Prostate gland (tissue), 2 donors: ENCODE data around the gene DCAF7. TPM values are rescaled to one million over a fixed set of nuclear protein-coding genes. Genes with fewer than 3 reads are reported as not detected.

Source experiments
- DNase-seq: peaks from one replicate; pipeline ENCODE4 v3.0.0-alpha.2; 2019; ENCODE audit warnings: low spot score
- H3K27ac ChIP-seq, 2 donors: fragments of 200-600 bp; sonication (generic); 2 replicates each; pipeline ENCODE4 v1.5.1; 2017 to 2019
- H3K27me3 ChIP-seq: fragments of 200-600 bp; sonication (generic); replicated peaks from 2 replicates; pipeline ENCODE4 v1.5.1; 2019; ENCODE audit not compliant: insufficient read depth
- H3K36me3 ChIP-seq, 2 donors: fragments of 200-600 bp; sonication (generic); 1 replicate in 1 of 2; 2 replicates in 1 of 2; pipeline versions ENCODE4 v1.5.1 to v1.8.1; 2017 to 2019
- H3K4me1 ChIP-seq: fragments of 200-600 bp; sonication (generic); replicated peaks from 2 replicates; pipeline ENCODE4 v1.5.1; 2019
- H3K4me3 ChIP-seq, 2 donors: fragments of 200-600 bp; sonication (generic); 2 replicates each; pipeline ENCODE4 v1.5.1; 2017 to 2019
- H3K9me3 ChIP-seq: fragments of 200-600 bp; sonication (generic); 2 replicates; pipeline ENCODE4 v1.5.1; 2017
- CTCF ChIP-seq, 4 experiments: fragments of 200-600 bp in 2 of 4; fragments of 450-650 bp in 2 of 4; sonication (generic) in 2 of 4; IDR thresholded peaks; 1 replicate in 3 of 4; 2 replicates in 1 of 4; pipeline ENCODE4 v1.5.1; 2016 to 2019; ENCODE audit warnings: antibody characterized with exemption in 4 of 4, mild to moderate bottlenecking in 2 of 4, moderate library complexity in 2 of 4
- POLR2A ChIP-seq: fragments of 450-650 bp; IDR thresholded peaks from one replicate; pipeline ENCODE4 v1.6.1; 2016; ENCODE audit warnings: antibody characterized with exemption, mild to moderate bottlenecking
- POLR2AphosphoS5 ChIP-seq: sonication (generic); formaldehyde crosslinking; IDR thresholded peaks from one replicate; pipeline ENCODE4 v1.6.1; 2017; ENCODE audit warnings: antibody characterized with exemption
- WGBS: methylation state at CpG from one replicate; pipeline ENCODE4 v1.1.5; 2018; 5-methylcytosine and 5-hydroxymethylcytosine counted together
- intact Hi-C: fragments of 100-400 bp; cut with DNase I; formaldehyde crosslinking; loops from one replicate; pipeline ENCODE4 v1.14.2; 2022
- total RNA-seq, 2 donors: library from RNA; depleted of rRNA; stranded (reverse); fragments of >200 nt; gene quantifications; one replicate each; pipeline ENCODE4 v1.1.0, GENCODE V29; 2016

Gene DCAF7
- total RNA-seq, 2 donors from 2014 or later = 48.9 to 68.6 TPM

- intact Hi-C loops = no loop called here
- Histone ChIP-seq H3K27me3 (no peaks in the 10 kb centered on the region), H3K4me1 (no peaks in the 10 kb centered on the region), H3K4me3 (no peak overlapping the region), H3K36me3 (no peaks in the 10 kb centered on the region), H3K9me3 (no peaks in the 10 kb centered on the region), H3K27ac (no peak overlapping the region)
- DNase-seq = no peak
- 80% methylated on average over 3 of the region's 3 CpGs for WGBS
- TF ChIP-seq CTCF (IDR thresholded peaks at IDR 0.05) (no peak), POLR2AphosphoS5 (no peak), POLR2A (no peak)
Observed at GRCh38 chr17:63514477-63514876, 35.8 kb upstream of the DCAF7 start.

- no peak for DNase-seq
- no peak for TF ChIP-seq POLR2AphosphoS5
- no peak for TF ChIP-seq CTCF (IDR thresholded peaks at IDR 0.05)
- Histone ChIP-seq H3K4me3 (no peak overlapping the region), H3K4me1 (no peaks in the 10 kb centered on the region), H3K27me3 (no peaks in the 10 kb centered on the region), H3K36me3 (no peaks in the 10 kb centered on the region), H3K27ac (no peak overlapping the region), H3K9me3 (no peaks in the 10 kb centered on the region)
- intact Hi-C loops = no loop called here
- 78% methylated on average over 2 of the region's 2 CpGs for WGBS
Observed at GRCh38 chr17:63514974-63515373, 35.3 kb upstream of the DCAF7 start.

- H3K36me3 ChIP-seq = no peaks in the 10 kb centered on the region
- DNase-seq = no peak
- no peak overlapping the region for H3K27ac ChIP-seq
- no peak overlapping the region for H3K4me3 ChIP-seq
- H3K4me1 ChIP-seq = no peaks in the 10 kb centered on the region
- H3K9me3 ChIP-seq = no peaks in the 10 kb centered on the region
- WGBS = 61% methylated on average over 1 of the region's 1 CpG
- H3K27me3 ChIP-seq = no peaks in the 10 kb centered on the region
- no peak for TF ChIP-seq POLR2AphosphoS5
- no peak for TF ChIP-seq CTCF (IDR thresholded peaks at IDR 0.05)
- no peak for TF ChIP-seq POLR2A
- intact Hi-C loops = no loop called here
Observed at GRCh38 chr17:63515426-63515825, 34.9 kb upstream of the DCAF7 start.

- Histone ChIP-seq H3K9me3 (no peaks in the 10 kb centered on the region), H3K27ac (no peak overlapping the region), H3K4me3 (no peak overlapping the region), H3K4me1 (no peaks in the 10 kb centered on the region), H3K36me3 (no peaks in the 10 kb centered on the region), H3K27me3 (no peaks in the 10 kb centered on the region)
- intact Hi-C loops = no loop called here
- DNase-seq = no peak
- WGBS = 80% methylated on average over 6 of the region's 6 CpGs
- TF ChIP-seq POLR2A (no peak), CTCF (IDR thresholded peaks at IDR 0.05) (no peak), POLR2AphosphoS5 (no peak)
Observed at GRCh38 chr17:63516910-63517824, 33.1 kb upstream of the DCAF7 start.
